Ishikawa (cell line): ENCODE results near the gene PLXNA4.

Experiments used
- CEBPB ChIP-seq: IDR thresholded peaks from 2 replicates; pipeline ENCODE4 v1.6.1; 2012
- EGR1 ChIP-seq: IDR thresholded peaks from 2 replicates; pipeline ENCODE4 v1.6.1; 2012
- EP300 ChIP-seq: IDR thresholded peaks from 2 replicates; pipeline ENCODE4 v1.6.1; 2012; ENCODE audit warnings: borderline replicate concordance
- TAF1 ChIP-seq: IDR thresholded peaks from 2 replicates; pipeline ENCODE4 v1.6.1; 2012; ENCODE audit warnings: low read depth, mild to moderate bottlenecking
- TEAD4 ChIP-seq: IDR thresholded peaks from 2 replicates; pipeline ENCODE4 v1.6.1; 2012
- YY1 ChIP-seq: IDR thresholded peaks from 2 replicates; pipeline ENCODE4 v1.6.1; 2012; ENCODE audit warnings: low read depth
- ZBTB7A ChIP-seq: IDR thresholded peaks from 2 replicates; pipeline ENCODE4 v1.6.1; 2012; ENCODE audit warnings: low read depth

- TF ChIP-seq TAF1 (no peak), EP300 (no peak), ZBTB7A (no peak), CEBPB (no peak), YY1 (no peak), TEAD4 (no peak), EGR1 (no peak)
Measured at GRCh38 chr7:132115758-132116157, 460.5 kb downstream of the PLXNA4 start.
